Measurements from ENCODE around the gene FTH1. TPM values are rescaled to one million over a fixed set of nuclear protein-coding genes. Genes with fewer than 3 reads are reported as not detected.

The FTH1 gene
- total RNA-seq, 1 experiment from 2014 or later = 2,322 TPM

DNA sequence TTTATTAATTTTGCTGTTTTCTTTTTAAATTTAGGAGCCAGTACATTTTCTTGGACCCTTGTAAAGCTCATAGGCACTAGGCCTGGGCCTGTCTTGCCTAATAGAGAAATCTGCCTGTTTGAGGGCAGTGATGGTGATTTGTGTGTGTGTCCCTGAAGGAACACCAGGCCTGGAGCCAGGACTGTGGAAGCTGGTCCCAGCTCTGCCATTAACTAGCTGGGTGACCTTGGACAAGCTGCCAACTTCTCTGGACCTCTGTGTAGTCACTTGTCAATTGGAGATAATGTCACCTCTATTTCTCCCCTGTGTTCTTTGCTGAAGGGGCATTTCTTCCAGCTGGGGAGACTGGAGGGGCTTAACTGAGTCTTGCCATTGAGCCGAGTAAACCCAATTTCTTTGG lies 16.0 kb upstream of the FTH1 start:
- no peaks in the 10 kb centered on the region for H3K36me3 ChIP-seq (ENCODE audit: control insufficient read depth, insufficient read depth, low read length)
- TF ChIP-seq TCF7L2 (IDR thresholded peaks at IDR 0.05; ENCODE audit: low read depth, low read length) (no peak), POLR2AphosphoS5 (IDR thresholded peaks at IDR 0.05; ENCODE audit: low read depth, low read length) (no peak), SIN3A (IDR thresholded peaks at IDR 0.05; ENCODE audit: borderline replicate concordance, insufficient read depth, low read depth, low read length) (no peak)
- TF ChIP-seq, protein P1, sequence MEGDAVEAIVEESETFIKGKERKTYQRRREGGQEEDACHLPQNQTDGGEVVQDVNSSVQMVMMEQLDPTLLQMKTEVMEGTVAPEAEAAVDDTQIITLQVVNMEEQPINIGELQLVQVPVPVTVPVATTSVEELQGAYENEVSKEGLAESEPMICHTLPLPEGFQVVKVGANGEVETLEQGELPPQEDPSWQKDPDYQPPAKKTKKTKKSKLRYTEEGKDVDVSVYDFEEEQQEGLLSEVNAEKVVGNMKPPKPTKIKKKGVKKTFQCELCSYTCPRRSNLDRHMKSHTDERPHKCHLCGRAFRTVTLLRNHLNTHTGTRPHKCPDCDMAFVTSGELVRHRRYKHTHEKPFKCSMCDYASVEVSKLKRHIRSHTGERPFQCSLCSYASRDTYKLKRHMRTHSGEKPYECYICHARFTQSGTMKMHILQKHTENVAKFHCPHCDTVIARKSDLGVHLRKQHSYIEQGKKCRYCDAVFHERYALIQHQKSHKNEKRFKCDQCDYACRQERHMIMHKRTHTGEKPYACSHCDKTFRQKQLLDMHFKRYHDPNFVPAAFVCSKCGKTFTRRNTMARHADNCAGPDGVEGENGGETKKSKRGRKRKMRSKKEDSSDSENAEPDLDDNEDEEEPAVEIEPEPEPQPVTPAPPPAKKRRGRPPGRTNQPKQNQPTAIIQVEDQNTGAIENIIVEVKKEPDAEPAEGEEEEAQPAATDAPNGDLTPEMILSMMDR (IDR thresholded peaks at IDR 0.05) = no peak
- TF ChIP-seq, protein P2, sequence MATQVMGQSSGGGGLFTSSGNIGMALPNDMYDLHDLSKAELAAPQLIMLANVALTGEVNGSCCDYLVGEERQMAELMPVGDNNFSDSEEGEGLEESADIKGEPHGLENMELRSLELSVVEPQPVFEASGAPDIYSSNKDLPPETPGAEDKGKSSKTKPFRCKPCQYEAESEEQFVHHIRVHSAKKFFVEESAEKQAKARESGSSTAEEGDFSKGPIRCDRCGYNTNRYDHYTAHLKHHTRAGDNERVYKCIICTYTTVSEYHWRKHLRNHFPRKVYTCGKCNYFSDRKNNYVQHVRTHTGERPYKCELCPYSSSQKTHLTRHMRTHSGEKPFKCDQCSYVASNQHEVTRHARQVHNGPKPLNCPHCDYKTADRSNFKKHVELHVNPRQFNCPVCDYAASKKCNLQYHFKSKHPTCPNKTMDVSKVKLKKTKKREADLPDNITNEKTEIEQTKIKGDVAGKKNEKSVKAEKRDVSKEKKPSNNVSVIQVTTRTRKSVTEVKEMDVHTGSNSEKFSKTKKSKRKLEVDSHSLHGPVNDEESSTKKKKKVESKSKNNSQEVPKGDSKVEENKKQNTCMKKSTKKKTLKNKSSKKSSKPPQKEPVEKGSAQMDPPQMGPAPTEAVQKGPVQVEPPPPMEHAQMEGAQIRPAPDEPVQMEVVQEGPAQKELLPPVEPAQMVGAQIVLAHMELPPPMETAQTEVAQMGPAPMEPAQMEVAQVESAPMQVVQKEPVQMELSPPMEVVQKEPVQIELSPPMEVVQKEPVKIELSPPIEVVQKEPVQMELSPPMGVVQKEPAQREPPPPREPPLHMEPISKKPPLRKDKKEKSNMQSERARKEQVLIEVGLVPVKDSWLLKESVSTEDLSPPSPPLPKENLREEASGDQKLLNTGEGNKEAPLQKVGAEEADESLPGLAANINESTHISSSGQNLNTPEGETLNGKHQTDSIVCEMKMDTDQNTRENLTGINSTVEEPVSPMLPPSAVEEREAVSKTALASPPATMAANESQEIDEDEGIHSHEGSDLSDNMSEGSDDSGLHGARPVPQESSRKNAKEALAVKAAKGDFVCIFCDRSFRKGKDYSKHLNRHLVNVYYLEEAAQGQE (IDR thresholded peaks at IDR 0.05; ENCODE audit: insufficient read depth in 1 of 2, low read depth in 2 of 2, low read length in 1 of 2) = no peak
- no peak for DNase-seq (ENCODE audit: low read depth, low spot score)
- no peak for ATAC-seq
- no peak overlapping the region for H3K27ac ChIP-seq (ENCODE audit: low read length)
- intact Hi-C loops (cut with micrococcal nuclease; ENCODE audit: unreplicated experiment) (no loop called here), in situ Hi-C loops (cut with HindIII; ENCODE audit: low pct_unique_long_range_greater_than_20kb, low sequenced_read_pairs) (no loop called here)
- no peaks in the 10 kb centered on the region for H3K27me3 ChIP-seq (ENCODE audit: control insufficient read depth, insufficient read depth, low read length)
- no TSS peak for BruUV-seq (replicated peaks)
- no peak overlapping the region for H3K4me3 ChIP-seq (ENCODE audit: low read depth in 2 of 2, low read length in 2 of 2)
- peaks cover 5% of the 10 kb centered on the region; the same call in 1 of the 2 replicates for H3K4me1 ChIP-seq (ENCODE audit: control insufficient read depth, insufficient read depth, low read length)
- POLR2A ChIA-PET = no interaction called here
- CTCF ChIA-PET = no interaction called here
- H3K9me3 ChIP-seq (ENCODE audit: control insufficient read depth, insufficient read depth, low read depth, low read length) = no peaks in the 10 kb centered on the region

DNA sequence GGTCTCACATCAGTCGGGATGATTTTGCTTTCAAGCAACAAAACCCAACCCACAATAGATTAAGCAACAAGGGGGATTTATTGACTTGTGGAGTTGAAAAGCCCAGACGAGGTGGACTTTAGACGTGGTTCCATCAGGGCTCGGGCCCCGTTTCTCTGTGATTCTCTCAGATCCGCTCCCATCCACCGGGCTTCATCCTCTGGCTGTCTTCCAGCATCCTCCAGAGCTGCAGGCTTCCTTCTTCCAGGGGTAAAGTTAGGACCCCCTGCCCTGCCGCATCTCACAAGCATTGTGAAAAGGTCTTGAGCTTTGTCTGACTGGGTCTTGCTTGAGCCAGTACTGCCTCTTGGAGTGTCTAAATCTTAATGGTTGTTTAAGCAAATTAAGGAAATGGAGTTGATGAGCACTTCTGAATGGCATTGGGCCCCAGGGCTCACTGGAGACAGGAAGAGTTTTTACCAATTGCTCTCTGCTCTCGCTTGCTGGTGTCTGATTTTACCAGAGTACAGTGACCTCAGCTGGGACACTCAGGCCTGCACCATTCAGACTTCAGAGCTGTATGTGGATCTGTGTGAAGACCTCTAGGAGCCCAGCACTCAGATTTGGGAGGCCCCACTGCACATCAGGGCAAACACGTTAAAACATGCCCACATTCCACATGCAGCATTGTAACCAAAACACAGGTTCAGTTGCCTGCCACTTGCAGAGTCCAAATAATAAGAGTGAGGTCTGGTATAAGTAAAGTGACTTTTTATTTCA lies 13.5 kb upstream of the FTH1 start:
- no peak for DNase-seq (ENCODE audit: low read depth, low spot score)
- H3K4me3 ChIP-seq (ENCODE audit: low read depth in 2 of 2, low read length in 2 of 2) = no peak overlapping the region
- ChIA-PET CTCF (no interaction called here), POLR2A (interaction anchor here (0.7 kb wide), 1 partner anchor 49 kb away, joined by 3 read pairs; no protein-coding TSS in a partner anchor)
- in situ Hi-C loops (cut with HindIII; ENCODE audit: low pct_unique_long_range_greater_than_20kb, low sequenced_read_pairs) = no loop called here
- no TSS peak for BruUV-seq (replicated peaks)
- intact Hi-C loops (cut with micrococcal nuclease; ENCODE audit: unreplicated experiment) = no loop called here
- H3K36me3 ChIP-seq (ENCODE audit: control insufficient read depth, insufficient read depth, low read length) = no peaks in the 10 kb centered on the region
- no peaks in the 10 kb centered on the region for H3K27me3 ChIP-seq (ENCODE audit: control insufficient read depth, insufficient read depth, low read length)
- H3K9me3 ChIP-seq (ENCODE audit: control insufficient read depth, insufficient read depth, low read depth, low read length) = no peaks in the 10 kb centered on the region
- TF ChIP-seq, protein P1 (IDR thresholded peaks at IDR 0.05) = no peak
- TF ChIP-seq POLR2AphosphoS5 (IDR thresholded peaks at IDR 0.05; ENCODE audit: low read depth, low read length) (no peak), SIN3A (IDR thresholded peaks at IDR 0.05; ENCODE audit: borderline replicate concordance, insufficient read depth, low read depth, low read length) (no peak), TCF7L2 (IDR thresholded peaks at IDR 0.05; ENCODE audit: low read depth, low read length) (no peak)
- TF ChIP-seq, protein P2 (IDR thresholded peaks at IDR 0.05; ENCODE audit: insufficient read depth in 1 of 2, low read depth in 2 of 2, low read length in 1 of 2) = no peak
- H3K27ac ChIP-seq (ENCODE audit: low read length) = no peak overlapping the region
- ATAC-seq = 0 out of 2 replicates have a peak, but pooled peaks have one; percentile 17
- H3K4me1 ChIP-seq (ENCODE audit: control insufficient read depth, insufficient read depth, low read length) = peaks cover 5% of the 10 kb centered on the region; the same call in 1 of the 2 replicates

All from Panc1 (cell line).